ENCODE measurements around the gene ITGB1BP1.

ITGB1BP1 gene

DNA sequence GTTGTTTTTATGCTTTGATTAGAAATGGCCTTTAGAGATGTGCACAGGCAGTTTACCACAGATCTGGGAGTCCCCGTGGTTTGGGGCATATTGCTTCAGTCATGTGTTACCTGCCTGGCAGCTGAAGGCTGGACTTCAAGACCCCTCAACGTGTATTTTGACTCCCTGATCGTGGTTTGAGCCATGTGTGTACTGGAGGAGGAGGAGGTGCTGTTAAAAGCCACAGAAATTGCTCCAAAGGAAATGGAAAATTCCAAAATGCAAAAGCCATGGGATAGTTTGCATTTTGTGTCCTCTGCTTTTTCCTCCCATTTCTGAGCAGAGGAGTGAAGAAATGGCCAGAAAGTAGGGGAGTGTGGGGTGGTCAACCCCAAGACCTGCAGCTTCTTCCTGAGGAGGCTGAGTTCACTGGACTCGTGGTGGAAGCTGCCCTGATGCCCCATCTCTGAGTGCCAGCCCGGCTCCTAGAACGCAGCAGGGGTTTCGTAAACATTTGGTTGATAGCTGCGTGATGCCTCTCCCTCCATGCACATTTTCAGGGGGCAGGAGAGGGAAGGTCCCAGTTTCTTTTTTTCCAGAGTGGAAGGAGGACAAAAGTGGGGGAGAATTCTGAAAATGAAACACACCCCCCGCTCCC lies 45.7 kb downstream of the ITGB1BP1 start:
- no peak for DNase-seq

DNA sequence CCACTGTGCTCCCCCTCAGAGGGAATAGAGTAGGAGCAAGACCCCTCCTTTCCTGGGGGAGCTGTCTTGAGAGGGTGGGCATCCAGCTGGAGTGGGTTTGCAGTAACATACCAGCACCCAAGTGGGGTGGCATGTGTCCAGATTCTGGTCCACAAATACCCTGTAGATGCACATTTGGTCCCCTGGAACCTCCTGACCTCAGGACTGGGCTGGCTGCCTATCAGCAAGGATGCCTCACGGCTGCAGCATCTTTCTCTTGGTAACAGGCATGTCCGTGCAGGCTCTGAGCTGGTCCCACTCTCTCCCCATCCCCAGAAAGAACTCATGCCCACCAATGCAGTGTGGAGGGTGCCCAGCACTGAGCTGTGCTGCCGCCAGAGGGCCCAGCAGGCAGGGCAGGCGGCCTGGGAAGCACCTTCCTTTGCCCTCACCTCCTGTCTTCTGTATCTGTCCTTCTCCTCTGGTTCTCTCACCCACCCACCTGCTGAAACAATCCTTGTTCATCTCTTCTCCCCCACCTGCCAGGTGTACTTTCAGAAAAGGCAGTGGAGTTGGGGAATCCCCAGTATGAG lies 47.4 kb downstream of the ITGB1BP1 start:
- no peak for DNase-seq

DNA sequence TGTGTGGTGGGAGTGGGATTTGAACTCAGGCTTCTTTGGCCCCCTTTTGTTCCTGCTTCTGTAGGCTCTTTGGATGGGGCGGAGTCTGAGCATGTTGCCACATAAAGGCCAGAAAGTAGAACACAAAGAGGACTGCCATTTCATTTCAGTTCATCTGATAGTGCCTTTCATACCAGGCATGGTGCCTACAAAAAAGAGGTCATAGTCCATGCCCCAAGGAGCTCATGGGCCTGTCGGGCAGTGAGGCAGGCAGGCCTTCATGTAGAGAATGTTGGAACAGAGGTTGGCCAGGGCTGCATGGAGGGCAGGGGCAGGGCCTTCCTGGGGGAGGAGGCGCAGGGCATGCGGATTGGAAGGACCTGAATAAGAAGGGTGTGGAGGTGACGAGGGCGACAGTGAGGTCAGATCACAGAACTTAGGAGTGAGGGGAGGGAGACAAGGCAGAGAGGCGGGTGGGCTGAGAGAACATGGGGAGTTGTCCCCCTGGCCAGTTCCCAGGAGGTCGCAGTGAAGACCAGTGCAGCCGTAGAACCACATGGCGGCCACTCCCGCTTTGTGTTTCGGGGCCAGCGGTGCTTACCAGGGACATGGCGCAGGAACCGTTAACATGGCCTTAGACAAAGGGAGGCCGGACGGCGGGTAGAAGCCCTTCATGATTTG lies 49.1 kb downstream of the ITGB1BP1 start:
- no peak for DNase-seq

DNA sequence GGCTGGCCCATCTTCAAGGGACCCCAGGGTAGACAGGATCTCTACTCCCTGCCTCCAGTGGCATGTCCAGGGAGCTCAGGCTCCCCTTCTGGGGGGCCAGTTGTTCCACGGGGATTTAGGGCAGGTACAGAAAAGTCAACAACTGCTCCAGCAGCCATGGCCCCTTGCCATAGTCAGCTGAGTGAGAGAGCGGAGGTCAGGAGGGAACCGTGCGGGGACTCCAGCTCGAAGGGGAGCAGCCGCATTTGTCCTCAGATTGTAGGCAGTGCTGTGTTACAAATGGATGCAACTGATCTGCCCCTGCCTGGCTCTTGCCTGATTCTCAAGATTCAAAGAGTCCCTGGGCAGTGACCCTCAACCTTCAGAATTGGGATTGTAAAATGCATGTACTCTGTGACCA lies 49.9 kb downstream of the ITGB1BP1 start:
- no peak for DNase-seq

DNA sequence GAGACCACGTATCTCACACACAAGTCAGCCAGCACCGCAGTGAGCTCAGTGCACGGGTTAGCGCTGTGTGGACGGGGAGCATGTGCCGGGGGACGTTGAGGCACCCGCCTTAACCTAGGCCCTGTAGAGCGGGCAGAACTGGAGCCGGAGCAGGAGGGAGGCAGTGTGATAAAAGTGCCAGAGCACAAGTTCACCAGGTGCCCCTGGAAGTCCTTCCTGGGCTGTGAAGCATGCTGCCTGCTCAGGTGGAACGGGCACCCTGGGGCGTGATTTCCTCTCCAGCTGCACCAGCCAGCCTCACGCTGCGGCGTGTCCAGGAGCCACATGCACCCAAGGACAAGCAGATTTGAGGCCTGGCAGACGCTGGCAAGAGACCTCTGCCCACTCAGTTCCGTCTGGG lies 50.3 kb downstream of the ITGB1BP1 start:
- no peak for DNase-seq

DNA sequence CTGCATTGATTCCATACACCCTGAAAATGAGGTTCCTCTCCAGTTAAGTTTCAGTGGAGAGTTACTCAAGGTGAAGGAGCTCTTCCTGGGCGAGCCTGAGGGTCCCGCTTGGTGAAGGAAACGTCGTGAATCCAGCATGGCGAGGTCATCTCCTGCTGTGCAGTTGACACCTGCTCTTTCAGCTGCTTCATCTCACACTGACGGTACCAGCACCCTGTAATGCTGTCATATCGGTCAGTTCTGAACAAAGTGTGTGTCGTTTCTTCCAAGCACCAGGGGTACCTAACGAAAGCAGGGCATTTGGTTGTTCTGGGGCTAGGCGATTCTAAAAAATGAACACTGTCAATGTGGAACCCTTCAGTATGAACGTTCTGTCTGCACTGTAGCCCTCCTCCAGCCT lies 52.6 kb downstream of the ITGB1BP1 start:
- no peak for DNase-seq

DNA sequence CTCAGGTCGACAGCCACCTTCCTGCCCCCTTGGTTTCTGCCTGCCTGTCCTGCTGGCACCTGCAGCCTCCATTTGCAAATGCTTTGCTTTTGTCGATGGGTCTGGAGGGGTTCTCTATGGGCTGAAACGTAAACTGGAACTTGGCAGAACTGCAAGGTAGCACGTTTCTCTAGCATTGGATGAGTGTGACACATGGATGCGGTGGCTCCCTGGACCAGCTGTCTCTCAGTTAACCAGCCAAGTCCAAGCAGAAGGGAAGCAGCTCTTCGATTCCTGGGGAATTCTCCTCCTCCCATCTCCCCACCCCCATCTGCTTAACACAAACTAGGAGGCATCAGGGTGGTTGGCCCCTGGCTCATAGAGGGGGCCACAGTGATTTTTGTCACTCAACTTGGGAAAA lies 57.3 kb downstream of the ITGB1BP1 start:
- DNase-seq = no peak

DNA sequence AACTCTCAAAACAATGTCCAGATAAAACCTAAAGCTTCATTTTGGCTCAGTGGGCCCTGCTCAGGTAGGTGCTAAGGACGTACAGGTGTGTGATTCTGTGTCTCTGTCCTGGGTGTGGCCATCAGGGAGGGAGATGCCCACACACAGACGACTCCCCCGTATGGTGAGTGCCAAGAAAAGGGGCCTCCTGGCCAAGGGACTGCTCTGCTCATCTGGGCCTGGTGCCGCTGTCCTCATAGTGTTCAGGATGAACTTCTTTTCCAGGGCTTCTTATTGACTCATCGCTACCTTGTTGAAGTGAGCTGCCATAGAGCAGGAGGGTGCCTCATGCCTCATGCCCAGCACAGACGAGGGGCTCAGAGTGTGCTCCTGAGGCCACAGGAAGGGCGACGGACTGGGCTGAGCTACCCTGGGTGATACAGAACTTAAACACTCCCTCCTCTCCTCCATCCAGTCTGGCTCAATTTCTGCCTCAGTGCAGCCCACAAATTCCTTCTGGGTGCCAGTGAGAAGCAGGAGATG lies 57.8 kb downstream of the ITGB1BP1 start:
- no peak for DNase-seq

DNA sequence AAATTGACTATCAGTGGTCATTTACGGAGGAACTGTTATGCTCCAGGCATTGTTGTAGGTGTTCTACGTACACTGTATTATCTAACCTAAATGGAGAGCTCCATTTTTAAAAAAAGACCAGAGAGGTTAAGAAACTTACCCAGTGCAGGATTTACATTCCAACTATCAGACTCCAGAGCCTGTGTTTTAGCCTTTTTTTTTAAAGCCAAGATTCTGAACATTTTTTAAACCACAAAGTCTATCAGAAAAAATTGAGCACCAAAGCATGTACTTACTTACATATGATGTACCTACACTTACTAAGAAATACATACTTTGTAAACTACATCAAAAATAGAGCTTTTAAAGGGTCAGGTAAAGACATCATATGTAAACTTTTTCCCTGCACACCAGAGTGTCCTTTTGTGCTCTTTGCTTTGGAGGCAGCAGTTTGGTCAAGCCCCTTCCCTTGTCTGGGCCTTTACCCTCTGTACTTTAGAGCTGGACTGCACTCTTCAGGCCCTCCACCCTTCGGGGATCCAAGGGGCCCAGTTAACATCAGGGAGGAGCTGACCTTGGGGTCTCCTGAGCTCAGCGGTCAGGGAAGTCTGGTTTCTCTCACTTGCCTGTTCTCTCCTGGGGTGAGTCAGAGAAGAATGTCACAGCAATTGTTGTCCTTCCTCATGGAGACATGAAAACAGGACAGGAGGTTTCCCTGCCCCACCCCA lies 58.4 kb downstream of the ITGB1BP1 start:
- no peak for DNase-seq

DNA sequence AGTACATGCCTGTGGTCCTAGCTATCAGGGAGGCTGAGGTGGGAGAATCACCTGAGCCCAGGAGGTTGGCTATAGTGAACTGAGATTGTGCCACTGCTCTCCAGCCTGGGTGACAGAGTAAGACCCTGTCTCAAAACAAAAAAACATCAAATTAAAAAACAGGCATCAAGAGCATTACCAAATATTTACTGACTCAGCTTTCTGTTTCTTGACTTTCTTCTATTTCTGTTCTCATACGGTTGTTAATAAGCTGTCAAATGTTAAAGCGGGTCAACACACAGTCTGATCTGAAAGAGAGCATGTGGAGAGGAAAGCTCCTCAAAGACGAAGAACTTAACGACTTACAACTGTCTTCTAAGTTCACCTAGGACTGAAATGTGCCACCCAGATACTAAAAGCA lies 59.0 kb downstream of the ITGB1BP1 start:
- no peak for DNase-seq

DNA sequence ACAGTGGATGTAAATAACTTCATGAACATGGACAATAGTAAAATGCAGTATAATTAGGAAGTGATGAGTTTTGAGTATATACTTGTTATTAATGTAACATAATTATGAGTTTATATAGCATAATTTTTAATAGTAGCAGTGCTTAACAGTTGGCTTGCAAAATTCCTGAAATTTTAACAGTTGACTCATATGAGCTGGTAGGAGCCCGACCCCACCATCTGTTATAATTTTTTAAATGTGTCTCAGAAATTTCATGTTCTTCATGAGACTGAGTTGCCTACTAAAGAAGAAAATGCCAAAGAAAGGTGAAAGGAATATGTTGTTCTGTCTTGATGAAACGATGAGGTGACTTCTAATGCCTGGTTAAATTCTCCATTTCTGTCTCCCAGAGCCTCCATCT lies 62.6 kb downstream of the ITGB1BP1 start:
- no peak for DNase-seq

DNA sequence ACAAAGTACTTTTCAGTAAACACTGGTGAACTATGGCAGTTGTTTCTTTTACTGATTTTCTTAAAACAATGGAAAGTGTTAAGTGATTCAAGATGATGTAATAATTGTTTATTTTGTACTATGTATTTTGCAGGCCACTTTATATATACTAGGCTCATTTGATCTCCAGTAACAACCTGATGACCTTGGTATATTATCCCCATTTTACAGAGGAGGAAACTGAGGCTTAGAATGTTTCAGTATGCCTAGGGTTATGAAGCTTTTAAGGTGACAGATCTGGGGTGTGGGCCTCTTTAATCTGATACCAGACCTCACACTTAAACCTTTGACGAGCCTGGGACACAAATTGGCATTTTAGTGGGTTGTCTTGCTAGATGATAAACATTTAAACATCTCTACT lies 63.2 kb downstream of the ITGB1BP1 start:
- no peak for DNase-seq

DNA sequence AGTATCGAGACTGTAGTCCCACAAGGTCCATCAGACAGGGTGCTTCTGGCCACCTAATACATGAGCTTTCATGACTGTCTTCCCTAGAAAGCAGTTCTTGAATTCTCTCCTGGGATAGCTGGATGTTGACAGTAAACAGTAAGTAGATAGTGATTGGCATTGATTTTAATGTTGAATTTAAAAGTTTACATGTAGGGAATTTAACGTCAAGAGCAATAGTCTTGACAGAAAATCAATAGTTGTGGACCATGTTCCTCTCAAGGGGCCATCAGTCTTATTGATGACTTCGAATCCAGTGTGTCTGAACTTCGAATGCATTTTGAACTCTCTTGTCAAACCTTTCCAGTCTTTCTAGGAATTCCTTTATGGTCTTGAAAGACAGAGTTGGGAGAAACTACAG lies 63.9 kb downstream of the ITGB1BP1 start:
- DNase-seq = no peak

DNA sequence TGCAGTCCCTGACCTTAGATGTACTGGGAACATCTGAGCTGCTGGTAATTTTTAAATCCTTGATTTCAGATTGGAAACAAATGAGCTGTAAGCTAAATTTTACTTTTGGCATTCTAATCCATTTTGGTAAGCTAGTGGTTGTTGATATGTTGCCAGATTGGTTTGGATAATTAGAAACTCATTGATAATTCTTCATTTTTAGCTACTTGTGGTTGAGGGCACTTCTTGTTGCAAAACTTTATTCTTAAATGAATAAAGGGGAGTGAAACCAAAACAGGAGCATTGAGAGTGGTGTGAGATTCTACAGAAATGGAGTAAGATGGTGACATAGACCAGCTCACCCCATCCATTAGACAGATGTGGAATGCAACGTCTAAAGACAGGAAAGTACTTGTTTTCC lies 64.5 kb downstream of the ITGB1BP1 start:
- no peak for DNase-seq

DNA sequence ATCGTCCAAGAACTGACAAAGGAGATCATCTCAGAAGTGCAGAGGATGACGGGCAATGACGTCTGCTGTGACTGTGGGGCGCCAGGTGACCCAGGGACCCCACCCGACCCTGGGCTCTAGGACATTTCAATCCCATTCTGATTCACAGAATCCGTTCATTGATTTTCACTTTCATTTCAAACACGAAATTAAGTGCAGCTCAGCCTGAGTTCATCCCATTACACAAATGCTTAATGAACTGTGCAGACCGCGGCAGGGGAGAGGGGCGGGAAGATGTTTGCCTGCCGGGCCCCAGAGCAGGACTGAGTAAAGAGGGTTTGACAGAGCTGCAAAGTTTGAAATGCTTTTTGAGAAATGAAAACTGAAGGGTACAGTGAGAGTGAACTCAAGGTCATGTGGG lies 67.1 kb downstream of the ITGB1BP1 start:
- DNase-seq = no peak

DNA sequence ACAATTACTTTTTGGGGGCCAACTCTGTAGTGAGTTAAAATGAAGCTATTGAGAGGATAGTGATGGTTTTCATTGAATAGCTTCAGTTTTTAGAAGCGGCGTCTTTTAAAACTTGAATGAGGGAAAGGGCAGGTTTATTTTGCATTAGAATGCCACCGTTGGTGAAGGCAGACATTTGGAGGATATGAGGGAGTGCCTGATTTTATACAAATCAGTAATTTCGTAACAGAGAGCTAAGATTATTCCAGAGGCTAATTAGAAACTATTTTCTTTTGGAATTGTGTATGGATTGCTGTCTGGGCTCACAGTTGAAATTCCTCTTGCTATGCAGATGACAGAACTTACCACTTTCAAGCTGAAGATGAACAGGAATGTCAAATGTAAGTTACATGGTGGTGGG lies 67.6 kb downstream of the ITGB1BP1 start:
- DNase-seq = no peak

DNA sequence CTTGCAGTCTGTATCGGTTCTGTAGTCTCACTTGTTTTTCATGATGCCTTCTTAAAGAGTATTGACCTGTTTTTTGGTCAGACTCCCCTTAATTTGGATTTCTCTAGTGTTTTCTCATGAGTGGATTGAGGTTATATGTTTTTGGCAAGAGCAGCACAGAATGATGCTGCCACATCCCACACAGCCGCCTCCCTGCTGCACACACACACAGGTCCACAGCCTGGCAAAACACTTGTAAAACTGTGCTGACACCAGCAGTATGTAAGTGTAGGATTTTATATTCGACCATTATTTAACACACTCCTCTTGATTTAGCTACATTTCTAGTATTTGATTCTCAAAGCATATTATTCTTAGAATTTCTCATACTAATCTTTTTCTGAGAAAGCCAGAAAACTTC lies 68.1 kb downstream of the ITGB1BP1 start:
- no peak for DNase-seq

DNA sequence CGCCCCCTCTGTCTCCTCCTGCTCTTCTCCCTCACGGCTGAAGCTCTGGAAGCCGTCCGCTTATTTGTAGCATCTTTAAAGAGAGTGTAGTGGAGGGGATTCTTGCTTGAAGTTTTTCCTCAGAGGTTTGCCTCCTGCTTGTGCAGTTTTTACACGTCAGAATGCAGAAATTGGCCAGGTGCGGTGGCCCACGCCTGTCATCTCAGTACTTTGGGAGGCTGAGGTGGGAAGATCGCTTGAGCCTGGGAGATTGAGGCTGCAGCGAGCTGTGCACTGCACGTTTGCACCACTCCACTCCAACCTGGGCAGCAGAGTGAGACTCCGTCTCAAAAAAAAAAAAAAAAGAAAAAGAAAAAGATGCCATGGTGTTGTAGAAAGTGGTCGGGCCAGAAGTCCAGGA lies 69.0 kb downstream of the ITGB1BP1 start:
- DNase-seq = no peak
